Hematopoietic multipotent progenitor cell treated with erythropoietin and hydrocortisone succinate and interleukin-3 and kit ligand, for 17 days (in vitro differentiated cells): ENCODE measurements around the gene PRKCD.
A peak's percentile ranks its signal among the peaks of the same experiment; 100 is the strongest.

Experiments
- DNase-seq: peaks from one replicate; pipeline ENCODE4 v3.0.0-alpha.2; 2015; ENCODE audit warnings: low spot score

PRKCD gene

DNA sequence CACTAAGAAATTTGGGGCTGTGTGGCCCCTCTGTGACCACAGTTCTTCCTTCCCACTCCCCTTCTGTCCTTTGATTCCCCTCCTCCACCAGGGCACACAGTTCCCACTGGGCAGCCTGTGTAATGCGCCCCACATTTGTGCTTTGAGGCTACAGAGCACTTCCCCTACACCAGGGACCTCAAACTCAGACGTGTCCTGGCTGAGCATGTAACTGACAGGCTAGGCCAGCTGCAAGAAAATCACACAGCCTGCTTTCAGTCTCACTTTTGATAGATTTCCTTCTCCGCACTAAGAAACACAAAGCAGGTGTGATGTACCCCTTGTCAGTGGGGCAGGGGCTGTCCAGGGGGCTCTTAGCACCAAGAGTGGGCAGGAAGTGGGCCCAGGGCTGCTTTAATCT is 29.6 kb downstream of the PRKCD start:
- no peak for DNase-seq

DNA sequence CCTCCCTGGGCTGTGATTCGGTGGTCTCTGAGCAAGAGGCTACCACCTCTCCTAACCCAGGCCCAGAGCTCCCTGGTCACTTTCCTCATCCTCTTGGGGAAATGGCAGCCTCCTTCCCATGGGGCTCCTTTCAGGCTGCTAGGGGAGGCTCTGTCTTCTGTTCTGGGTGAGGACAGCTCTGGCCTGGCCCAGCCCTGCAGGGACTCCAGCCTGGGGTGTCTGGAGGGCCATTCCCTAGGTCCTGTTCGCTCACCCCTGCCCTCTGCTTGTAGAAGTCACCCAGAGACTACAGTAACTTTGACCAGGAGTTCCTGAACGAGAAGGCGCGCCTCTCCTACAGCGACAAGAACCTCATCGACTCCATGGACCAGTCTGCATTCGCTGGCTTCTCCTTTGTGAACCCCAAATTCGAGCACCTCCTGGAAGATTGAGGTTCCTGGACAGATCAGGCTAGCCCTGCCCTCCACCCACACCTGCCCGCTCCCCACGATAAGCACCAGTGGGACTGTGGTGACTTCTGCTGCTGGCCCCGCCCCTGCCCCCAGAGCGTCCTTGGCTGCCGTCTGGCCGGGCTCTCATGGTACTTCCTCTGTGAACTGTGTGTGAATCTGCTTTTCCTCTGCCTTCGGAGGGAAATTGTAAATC is 30.9 kb downstream of the PRKCD start:
- DNase-seq: no peak

DNA sequence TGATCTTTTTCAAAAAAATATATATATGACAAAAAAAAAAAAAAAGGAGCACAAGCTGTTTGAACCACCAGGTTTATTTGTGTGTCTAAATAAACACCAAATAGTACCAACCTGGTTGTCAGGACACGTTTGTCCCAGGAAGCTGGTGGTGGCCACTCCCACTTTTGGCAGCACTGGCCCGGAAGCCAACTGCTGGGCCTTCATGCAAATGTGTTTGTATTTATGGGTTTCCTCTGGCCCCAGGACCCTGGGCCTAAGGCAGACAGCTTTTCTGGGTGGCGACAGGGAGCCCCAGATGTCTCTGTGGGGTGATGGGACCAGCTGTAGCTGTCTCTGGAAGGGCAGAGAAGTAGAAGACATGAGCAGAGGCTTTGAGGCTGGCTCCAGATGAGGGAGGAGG is 31.6 kb downstream of the PRKCD start:
- DNase-seq: no peak

DNA sequence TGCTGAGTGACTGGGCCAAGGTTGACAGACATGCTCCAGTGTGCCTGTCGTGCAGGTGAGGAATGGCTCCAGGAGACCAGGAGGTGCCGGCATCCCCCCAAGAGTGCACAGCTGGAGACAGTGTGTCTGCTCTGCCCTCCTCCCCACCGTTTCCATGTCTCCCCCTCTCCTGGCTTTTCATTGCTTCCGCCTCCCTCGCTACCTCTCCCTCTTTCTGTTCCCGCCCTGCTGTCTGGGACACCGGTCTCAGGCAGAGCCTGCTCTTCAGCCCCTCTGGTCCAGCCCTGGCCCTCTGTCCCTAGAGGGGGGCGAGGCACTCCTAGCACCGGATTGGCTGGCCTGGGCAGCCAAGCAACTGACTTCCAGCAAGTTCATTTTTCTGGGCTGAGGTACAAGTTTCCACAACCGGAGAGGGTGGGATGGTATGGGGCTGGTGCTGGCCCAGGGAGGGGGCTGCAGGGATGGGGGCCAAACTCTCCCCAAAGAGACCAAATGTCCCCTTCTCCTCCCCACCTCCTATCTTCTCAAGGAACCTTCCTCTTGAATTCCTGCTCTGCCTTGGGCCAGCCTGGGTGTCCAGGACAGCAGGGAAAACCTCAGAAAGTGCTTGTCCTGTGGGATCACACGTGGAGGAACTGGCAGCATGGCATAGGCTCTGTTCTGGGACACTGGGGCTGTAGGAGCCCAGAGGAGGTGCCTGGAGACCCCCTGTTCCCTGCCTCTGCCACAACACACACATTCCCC is 32.6 kb downstream of the PRKCD start:
- DNase-seq: no peak

DNA sequence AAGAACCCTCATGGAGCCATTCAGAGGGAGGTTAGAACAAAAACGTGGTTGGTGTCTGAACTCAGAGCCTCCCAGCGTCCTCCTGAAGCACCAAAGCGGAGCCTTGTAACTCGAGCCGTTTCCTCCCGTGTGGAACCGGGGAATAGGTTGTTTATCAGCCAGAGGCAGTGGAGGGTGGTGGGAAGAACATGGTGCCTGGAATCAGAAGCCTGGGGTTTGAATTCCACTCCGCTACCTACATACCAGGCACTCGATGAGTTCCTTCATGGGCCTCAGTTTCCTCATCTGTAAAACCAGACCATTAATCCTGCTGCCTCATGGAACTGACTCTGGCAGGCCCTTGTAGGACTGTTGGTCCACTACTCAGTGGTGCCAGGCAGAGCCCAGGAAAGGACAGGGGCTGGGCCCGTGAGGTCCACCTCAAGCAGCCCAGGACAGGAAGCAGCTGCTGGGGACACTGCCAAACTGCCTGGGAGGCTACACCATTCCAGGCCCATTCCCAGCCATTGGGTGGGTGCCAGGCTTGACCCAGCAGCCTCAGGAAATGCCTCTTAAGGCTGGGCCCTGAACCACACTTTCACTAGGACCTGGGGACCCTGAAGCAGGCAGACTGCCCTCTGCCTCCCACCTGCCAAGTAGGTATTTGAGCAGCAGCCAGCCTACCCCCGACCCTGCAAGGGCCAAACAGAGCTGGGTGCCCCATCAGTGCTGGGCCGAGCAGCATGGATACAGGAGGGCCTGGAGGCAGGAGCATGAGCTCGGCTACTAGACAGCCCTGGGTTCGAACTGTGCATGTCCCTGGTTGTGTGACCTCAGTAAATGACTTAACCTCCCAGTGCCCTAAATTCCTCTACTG is 33.4 kb downstream of the PRKCD start:
- DNase-seq: no peak

DNA sequence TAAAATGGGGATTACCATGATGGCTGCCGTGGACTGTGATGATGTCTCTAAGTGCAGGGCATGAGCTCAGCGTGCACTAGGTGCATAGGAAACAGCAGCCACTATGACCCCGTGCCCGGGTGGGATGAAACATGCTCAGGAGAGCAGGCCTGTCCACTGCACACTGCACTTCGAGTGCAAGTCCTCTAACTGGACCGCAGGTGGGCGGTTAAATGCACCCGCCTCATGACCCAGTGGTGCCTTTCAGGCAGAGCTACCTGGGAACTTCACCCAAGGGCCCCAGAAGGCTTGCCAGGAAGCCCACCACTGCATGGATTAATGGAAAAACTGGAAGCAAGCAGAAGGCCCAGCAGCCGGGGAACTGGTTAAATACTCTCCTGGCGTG is 34.0 kb downstream of the PRKCD start:
- DNase-seq: no peak

DNA sequence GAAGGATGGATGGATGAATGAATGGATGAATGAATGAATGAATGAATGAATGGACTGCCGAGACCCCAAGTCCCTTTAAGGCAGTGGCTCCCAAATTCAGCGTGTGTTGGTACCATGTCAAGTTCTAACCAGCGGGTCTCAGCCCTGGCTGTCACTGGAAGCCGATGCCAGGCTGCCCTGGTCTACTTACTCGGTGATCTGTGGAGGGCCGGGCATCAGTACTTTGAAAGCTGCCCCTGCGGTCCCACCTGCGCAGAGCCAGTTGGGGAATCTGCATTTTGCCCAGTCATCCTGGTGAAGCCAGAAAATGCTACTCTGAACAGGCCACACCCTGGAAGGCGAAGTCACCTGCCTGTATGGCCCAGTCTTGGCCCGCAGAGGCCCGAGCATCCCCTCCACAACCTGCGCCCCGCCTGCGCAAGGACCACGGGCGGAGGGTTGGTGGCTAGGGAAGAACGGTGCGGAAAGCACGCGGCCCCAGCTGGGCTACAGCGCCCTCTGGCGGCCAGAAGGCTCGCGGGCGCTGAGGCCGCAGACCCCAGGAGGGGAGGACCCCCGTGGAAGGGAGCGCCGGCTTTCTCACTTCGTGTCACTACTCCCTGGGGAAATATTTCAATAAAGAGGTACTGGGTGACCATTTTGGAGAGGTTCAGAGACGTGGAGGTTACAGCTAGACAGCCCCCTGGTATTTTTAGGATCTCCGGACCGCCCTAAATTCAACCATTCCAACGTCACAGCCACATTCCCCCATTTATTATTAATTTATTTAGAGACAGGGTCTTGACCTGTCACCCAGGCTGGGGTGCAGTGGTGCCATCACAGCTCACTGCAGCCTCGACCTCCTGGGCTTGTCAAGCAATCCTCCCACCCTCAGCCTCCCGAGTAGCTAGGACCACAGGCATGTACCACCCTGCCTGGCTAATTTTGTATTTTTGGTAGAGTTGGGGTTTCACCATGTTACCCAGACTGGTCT is 34.9 kb downstream of the PRKCD start:
- DNase-seq: peak; percentile 58

DNA sequence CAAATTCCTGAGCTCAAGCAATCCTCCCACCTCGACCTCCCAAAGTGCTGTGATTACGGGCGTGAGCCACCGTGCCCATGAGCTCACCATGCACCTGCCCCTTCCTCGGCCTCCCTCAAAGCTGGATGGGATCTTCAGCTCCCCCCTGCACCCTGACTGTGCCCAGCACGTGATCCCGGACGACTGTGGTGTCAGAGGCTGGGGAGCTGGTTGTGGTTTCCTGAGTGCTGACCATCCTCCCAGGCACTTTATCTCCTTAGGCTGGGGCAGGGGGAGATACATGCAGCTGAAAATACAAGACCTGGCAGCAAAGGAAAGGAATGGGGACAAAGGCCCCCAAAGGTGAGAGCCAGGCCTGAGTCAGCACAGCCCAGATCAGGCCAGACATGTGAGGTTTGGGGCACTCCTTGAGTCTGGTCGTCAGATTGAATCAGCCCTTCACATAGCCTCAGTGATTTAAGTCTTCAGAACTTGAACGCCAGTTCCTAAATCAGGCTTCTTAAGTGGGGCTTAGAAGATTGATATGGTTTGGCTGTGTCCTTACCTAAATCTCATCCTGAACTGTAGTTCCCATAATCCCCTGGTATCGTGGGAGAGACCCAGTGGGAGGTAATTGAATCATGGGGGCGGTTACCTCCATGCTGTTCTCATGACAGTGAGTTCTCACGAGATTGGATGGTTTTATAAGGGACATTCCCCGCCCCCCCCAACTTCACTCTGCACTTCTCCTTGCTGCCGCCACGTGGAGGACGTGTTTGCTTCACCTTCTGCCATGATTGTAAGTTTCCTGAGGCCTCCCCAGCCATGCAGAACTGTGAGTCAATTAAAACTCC is 35.8 kb downstream of the PRKCD start:
- DNase-seq: no peak

DNA sequence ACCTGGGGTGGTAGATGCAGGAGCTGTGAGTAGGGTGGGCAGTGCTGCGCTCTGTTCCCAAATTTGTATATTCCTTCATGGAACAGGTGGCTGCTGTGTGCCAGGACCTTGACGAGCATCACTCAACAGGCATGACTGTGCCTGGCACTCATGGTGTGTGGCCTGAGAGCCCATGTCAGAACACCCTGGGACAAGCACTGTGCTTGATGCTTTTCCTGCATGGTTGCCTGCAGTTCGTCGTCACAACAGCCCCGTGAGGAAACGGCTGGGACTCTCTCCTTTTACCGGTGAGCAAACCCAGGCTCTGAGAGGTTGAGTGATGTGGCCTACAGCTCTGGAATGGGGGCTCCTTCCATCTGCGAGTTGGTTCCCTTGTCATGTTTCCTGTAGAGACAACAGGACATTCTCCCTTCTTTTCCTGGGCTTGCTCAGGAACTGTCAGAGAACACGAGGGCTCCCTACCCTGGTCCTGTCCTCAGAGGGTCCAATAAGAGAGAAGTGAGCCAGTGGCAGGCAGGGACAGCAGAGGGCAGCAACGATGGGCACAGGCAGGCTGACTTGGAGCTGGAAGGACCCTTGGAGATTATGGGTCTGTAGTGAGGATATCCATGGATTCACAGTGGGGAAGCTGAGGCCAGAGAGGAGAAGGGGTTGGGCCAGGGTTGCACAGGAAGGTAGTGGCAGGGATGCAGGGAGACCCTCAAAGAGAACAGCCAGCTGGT is 37.4 kb downstream of the PRKCD start:
- DNase-seq: no peak

DNA sequence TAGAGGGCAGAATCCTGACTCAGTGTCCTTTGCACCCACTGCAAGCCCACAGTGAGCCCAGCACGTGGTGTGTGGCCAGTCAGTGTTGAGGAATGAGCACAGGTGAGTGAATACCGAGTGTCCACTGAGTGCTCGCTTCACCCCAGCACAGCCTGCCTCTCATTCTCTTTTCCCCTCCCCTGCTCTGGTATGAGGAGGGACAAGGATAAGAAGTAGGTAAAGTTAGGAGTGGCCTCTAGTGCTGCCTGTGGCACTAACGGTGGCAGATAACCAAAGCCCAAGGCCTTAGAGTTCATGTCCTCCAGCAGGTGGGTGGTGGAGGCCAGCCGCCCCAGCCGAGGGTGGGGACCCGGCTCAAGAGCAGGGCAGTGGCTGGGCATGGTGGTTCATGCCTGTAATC is 38.0 kb downstream of the PRKCD start:
- no peak for DNase-seq

DNA sequence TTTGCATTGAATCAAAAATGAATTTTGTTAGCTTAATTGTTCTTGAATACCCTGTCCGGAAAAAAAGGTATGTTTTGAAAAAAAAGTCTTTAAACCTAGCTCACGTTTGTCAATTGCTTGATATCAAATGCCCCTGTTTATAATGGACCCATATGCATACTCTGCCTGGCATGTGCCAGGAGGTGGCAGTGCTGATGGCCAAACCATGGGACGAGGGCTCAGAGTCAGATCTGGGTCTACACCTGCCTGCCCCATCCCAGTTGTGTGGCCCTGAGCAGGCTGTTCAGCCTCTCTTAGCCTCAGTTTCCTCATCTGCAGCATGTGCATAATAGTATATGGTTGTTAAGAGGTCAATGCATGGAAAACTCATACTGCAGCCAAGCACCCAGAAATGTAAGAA is 38.8 kb downstream of the PRKCD start:
- no peak for DNase-seq

DNA sequence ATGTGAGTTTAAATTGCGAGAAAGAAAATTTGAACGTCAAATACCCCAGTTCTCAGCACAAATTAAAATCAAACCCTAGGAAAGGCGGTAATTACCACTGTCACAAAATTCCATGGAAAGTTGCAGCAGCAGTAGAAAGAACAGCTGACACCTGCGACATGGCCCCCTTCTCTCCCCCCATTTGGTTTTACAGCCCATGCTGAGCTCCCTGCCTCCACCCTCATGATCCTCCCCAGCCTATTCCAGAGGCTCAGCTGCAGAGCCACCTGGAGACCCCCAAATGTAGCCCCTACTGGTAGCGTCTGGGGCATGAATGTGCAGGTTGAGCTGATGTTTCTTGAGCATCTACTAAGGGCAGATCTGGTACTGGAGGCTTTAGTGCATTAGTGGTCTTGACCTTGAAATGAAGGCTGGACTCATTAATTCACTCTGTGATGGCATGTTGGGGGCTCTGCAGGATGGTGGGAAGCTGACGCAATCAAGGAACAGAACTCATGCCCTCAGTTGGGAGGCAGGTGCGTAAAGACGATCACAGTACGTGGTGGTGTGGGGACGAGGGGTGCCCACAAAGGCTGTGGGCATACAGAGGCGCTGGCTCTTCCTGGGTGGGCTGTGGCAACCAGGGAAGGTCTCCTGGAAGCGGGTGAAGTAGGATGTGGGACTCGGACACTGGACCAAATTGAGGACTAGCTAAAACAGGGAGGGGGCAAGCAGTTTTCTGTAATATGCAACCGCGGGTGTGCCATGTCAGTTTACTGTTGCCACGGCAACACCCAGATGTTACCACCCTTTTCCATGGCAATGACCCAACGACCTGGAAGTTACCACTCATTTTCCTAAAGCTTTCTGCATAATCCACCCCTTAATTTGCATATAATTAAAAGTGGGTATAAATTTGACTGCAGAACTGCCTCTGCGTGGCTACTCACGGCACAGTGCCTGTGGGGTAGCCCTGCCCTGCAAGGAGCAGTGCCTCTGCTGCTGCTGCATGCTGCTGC is 39.8 kb downstream of the PRKCD start:
- no peak for DNase-seq

DNA sequence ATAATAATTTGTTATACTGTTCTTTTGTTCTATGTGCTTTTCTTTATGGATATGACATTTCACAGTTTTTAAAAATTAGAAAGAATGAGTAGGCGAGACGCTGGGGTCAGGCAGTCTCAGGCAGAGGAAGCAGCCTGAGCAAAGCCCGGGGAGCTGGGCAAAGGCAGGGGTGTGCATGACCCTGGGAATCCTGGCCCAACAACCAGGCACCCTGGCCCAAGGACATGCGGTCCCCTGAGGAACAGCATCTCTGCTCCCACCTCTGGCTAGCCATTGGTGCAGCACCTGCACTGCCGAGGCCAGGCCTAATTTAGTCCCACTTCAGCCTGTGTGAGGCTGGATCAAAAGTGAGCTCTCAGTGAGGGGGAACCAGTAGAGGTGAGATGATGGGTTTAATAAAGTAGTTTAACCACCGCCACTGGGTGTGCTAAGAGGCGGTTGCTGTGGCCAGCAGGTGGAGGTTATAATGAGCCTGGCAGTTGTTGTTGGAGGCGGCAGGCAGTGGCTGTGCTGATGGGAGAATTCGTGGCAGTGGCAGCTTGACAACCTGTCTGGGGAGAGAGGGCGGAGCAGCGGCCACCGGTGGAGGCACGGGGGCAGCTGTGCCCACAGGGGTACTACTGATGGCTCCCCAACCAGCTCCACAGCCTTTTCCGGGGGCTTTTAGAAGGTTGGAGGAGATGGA is 41.5 kb downstream of the PRKCD start:
- DNase-seq: no peak

DNA sequence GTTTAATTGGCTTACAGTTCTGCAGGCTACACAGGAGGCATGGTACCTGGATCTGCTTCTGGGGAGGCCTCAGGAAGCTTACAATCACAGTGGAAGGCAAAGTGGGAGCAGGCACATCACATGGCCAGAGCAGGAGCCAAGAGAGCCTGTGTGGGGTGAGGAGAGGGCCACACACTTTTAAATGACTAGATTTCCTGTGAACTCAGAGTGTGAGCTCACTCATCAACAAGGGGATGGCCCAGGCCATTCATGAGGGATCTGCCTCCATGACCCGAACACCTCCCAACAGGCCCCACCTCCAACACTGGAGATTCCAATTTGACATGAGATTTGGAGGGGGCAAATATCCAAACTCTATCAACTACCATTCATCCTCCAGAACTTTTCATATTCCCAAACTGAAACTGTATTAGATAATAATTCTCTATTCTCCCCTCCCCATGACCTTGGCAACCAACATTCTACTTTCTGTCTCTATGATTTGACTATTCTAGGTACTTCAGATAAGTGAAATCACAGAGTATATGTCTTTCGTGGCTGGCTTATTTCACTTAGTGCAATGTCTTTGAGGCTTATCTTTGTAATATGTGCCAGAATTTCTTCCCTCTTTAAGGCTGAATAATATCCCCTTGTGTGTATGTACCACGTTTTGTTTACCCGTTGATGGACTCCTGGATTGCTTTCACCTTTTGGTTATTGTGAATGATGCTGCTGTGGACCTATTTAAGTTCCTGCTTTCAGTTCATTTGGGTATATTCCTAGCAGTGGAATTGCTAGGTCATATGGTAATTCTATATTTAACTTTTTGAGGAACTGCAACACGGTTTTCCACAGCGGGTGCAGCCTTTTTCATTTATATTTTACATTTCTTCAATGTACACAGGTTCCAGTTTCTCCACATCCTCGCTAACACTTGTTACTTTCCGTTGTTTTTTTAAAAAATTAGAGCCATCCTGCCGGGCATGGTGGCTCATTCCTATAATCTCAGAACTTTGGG is 51.0 kb downstream of the PRKCD start:
- no peak for DNase-seq

DNA sequence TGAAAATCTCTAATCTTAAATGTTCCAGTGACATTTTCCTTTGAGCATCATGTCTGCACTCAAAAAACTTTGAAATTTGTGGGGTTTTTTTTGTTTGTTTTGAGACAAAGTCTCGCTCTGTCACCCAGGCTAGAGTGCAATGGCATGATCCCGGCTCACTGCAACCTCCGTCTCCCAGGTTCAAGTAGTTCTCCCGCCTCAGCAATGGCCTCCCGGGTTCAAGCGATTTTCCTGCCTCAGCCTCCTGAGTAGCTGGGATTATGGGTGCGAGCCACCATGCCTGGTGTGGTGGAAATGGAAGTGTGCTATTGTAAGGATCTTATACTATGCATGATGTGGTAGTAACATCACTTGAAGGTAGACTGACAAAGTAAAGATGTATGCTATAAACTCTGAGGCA is 52.3 kb downstream of the PRKCD start:
- no peak for DNase-seq

DNA sequence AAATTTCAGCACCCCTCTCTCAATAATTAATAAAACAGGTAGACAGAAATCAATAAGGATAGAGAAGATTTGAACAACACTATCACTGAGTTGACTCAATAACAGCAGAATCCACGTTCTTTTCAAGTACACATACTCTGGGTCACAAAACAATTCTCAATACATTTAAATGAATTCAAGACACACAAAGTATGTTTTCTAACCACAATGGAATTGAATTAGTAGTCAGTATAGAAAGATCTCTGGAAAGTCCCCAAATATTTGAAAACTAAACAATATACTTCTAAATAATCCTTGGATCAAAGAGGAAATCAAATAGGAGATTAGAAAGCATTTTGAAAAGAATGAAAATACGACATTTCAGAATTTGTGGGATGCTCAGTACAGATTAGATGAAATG is 54.8 kb downstream of the PRKCD start:
- no peak for DNase-seq

DNA sequence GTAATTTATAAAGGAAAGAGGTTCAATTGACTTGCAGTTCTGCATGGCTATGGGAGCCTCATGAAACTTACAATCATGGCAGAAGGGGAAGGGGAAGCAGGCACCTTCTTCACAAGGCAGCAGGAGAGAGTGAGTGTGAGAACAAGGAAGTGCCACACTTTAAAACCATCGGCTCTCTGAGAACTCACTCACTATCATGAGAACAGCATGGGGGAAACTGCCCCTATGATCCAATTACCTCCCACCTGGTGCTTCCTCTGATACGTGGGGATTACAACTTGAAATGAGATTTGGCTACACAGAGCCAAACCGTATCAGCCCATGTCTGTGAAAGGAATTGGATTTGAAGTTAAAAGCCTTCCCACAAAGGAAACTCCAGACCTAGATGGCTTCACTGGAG is 55.7 kb downstream of the PRKCD start:
- DNase-seq: no peak
